NT2/D1 (cell line): ENCODE measurements around the gene MCCD1.

Source experiments
- SUZ12 ChIP-seq: IDR thresholded peaks from 2 replicates; pipeline ENCODE4 v1.6.1; 2011; ENCODE audit not compliant: insufficient read length, insufficient read depth; ENCODE audit errors: extremely low read depth
- YY1 ChIP-seq: IDR thresholded peaks from 2 replicates; pipeline ENCODE4 v1.6.1; 2011; ENCODE audit not compliant: insufficient read length, insufficient read depth
- ZNF274 ChIP-seq: IDR thresholded peaks from 2 replicates; pipeline ENCODE4 v1.6.1; 2011; ENCODE audit warnings: mild to moderate bottlenecking, low read depth, low read length

DNA sequence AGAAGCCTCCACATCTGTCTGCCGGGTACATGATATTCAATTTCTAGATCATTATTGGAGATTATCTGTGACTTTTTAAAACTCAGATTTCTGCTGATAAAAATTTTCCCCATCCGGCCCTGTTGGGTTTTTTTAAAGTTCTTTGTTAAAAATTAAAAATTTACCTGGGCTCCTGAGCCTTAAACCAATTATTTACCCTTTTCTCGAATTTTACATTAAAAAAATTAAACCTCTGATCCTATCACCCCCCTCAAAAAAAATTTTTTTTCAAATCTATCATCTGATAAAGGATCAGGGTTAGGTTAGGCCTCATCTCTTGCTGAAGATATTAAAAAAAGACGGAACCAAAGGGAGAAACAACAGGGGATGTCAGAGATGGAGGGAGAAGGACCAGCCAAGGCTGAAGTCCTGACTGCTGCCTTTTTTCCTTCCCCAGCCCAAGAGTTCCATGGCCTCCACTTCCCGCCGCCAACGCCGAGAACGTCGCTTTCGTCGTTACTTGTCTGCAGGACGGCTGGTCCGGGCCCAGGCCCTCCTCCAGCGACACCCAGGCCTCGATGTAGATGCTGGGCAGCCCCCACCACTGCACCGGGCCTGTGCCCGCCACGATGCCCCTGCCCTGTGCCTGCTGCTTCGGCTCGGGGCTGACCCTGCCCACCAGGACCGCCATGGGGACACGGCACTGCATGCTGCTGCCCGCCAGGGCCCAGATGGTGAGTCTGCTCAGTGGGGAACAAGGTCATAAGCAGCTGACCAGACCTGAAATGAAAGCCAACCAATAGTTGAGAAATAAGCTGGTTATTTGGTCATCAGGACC is 19.2 kb downstream of the MCCD1 start:
- no peak for TF ChIP-seq YY1
- no peak for TF ChIP-seq ZNF274
- TF ChIP-seq SUZ12: no peak
